HG03457 (cell line): ENCODE measurements around the gene LRRC4C.

Source experiments
- ATAC-seq: cut with Tn5 transposase; IDR thresholded peaks from one replicate; pipeline ENCODE4 v1.9.1; 2021; ENCODE audit warnings: moderate number of reproducible peaks; ENCODE audit not compliant: unreplicated experiment

Gene LRRC4C

DNA sequence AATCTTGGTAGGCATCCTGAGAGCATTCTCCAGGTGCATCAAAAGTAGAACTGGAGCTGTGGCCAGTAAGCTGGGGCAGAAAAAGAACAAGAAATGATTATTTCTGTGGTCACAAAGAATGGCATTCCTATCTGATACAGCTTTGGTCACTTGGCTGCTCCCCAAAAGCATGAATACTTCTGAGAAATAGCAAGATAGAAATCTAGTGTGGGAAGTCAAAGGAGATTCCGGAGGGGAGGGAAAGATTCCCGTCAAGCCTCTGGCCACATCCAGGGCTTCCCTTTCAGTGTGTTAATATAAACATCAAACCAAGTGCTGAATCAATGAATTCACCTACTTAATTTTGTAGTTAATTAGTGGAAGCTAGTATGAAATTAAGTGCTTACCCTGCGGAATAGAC, 1185.4 kb downstream of the LRRC4C start:
- ATAC-seq: no peak

DNA sequence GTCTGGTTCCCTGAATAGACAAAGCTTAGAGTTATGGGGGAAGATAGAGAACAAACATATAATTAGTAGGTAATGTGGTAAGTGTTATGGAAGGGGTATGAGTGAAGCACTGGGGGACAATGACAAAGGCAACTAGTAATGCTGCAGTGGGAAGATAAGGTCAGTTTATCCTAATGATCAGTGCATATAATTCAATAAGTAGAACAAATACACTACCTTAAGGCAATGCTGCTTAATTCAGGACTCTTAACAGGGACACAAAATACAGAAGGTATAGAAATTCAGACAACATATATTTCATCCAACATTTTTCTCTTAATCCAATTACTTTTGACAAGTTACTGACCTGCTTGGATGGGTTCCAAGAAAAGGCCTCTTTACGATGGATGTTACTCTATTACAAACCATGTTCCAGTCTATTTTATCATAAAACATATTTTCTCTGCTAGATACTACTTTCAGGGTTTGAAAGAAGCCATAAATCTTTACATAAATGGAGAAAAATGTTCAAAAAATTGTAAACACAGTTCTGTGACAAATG, 1186.2 kb downstream of the LRRC4C start:
- ATAC-seq: no peak

DNA sequence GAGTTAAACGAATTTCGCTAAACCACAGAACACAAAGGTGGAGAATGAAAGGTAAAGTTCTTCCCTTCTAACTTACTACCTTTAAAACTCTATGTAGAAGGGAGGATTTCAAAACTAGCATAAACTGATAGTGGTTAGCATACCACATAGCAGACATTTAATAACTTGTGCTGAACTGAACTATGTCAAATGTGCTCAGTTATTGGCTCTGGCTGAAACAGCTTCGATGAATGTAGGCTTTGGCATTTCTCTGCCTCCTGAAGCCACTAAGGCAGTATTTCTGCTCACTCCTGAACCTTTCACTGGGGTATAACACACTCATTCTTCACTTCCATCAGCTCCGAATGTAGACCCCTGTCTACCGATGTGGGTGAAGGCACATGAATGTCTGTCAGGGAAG, 1188.1 kb downstream of the LRRC4C start:
- no peak for ATAC-seq

DNA sequence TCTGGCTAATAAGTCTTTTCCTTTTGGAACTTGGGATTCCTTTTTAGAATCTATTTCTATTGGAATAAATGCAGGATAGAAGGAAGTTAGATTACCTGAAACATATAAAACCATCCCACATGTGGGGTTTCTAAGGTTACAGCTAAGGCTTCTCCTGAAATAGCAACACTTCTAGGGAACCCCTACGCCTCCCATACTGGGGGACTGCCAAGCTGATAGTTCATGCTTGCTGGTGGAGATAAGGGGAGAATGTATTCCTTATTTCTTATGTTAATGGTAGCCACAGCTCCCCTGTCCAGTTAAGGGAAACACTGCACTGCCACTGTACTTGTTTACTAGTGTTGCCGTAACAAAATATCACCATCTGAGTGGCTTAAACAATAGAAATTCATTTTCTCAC, 1189.6 kb downstream of the LRRC4C start:
- no peak for ATAC-seq

DNA sequence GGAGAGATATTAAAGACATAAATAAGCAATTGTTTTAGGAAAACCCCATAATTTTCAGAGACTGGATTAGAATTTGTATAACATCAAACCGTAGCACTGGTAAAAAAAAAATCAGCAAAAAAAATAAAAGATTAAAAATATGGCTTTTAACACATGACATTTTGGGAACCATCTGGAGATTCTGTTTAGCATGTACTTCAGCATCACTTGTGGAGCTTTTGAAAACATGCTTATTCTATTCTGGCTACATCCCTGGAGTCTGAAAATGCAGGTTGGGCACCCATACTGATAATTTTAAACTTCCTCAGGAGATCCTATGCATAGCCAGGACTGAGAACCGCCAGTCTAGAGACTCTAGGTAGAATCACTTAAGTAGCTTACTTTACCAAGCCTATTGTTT, 1190.9 kb downstream of the LRRC4C start:
- ATAC-seq: no peak

DNA sequence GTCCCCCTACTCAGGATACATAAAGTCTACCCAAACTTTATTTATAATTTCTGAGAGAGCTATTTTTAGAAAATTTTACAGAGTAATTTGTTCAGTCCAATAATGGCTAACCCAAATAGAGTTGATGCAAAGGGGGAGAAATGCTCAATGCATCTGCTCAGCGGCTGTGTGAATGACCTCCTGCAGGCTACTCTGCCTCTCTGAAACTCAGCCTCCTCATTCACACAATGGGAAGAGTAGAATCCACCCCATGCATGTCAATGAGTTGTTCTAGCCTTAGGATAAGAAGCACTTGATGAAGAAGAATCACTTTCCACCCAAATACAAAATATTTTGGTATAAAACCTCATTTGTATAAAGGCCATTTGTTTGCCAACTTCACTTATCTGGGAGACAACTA, 1204.0 kb downstream of the LRRC4C start:
- ATAC-seq: no peak

DNA sequence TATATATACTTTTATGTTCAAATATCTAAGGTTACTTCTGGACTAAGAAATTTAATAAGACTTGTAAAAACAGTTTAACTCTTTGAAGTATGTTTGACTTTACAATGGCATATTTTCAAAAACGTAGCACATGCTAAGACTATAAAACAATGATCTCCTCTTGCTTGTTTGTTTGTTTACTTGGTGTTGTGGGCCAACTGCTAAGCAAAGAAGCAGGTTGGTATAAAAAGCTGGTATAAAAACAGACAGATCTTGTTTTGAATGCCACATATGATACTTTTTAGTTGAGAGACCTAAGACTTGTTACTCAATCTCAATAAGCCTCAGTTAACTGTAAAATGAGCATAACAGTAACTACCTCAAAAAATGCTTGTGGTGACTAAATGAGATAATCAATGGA, 1206.3 kb downstream of the LRRC4C start:
- ATAC-seq: no peak

DNA sequence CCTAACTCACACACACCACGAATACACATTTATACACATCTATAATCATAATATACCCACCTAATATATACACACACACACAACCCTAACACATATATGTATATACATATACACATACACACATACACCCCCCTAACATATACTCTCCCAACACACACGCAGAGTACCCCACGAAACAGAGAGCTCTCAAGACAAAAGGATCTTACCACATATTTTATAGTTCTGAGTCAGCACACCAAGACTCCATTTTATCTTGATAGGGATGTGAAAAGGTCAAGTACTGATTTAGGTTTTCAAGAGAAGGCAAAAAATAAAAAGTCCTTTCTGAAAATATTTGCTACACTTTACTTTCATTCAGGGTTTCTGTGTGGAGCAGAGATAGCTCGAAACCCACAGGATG, 1207.2 kb downstream of the LRRC4C start:
- ATAC-seq: no peak

DNA sequence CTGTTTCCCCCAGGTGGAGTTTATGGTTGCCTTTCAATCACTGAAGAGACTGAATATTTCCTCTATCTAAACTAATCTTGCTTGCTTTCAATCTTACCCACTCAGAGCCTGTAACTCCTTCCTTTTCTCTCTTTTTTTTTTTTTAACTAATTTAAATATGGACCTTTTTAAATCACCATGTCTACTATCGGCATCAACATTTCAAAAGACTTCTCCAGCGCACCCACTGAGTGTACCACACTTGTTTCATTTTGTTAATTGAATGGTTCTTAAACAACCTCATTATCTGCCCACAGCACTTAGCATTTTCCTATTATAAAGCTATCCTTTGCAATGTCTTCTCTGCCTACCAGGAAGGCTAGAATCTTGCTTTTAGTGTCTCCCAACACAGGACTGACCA, 1212.5 kb downstream of the LRRC4C start:
- ATAC-seq: no peak

DNA sequence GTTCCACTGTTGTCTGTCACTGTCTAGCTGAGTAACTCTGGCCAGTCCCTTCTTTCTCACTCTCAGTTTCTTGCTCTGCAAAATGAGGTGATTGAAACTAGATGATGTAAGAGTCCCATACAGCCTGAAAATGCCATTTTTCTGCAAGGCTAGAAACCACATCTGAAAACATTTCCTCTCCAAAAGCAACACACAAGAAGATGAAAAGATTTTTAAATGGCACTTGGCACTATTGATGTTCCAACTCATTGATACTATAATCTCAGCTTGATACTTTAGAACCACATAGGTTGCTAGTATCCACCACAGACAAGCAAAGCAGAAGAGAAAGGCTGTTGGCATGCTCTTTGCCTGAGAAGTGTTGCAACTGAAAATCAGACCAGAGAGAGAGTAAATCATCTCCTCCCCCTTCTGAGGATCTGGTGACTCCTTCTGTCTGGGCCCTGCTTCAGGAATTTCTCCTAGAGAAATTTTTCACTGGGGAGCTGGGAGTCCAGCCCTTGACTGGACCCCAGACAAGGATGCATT, 1217.9 kb downstream of the LRRC4C start:
- ATAC-seq: peak; percentile 87

DNA sequence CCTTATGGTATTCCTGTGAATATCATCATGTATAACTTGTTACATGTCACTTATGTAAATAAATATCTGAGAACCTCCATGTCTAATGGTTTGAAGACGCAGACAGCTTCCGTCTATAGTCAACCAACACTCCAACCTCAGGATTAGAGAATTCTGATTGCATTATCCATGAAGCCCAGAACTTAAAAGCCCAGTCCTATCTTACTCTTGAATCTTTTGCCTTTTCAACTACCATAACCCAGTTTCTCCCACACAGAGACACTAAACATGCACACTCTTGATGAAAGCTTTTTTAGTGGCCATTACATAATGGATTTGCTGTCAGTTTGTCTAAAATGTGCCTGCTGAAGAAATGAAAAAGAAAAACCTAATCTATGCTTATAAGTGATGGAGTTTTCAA, 1219.2 kb downstream of the LRRC4C start:
- ATAC-seq: no peak

DNA sequence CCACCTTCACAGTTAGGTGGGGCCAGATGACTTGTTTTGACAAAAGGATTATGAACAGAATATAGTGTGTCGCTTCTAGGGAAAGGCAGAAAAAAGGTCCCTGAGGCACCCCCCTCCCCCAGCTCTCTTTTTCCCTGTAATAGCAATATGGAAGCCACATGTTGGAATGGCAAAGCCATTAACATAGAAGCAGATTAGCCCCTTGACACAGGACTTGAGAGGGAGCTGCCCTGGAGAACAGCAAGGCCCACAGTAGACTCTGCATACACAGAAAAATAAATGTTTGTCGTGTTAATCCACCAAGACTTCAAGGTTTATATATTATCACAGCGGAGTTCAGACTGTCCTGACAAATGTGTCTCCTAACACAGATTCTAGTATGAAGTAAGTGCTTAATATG, 1222.9 kb downstream of the LRRC4C start:
- ATAC-seq: no peak

DNA sequence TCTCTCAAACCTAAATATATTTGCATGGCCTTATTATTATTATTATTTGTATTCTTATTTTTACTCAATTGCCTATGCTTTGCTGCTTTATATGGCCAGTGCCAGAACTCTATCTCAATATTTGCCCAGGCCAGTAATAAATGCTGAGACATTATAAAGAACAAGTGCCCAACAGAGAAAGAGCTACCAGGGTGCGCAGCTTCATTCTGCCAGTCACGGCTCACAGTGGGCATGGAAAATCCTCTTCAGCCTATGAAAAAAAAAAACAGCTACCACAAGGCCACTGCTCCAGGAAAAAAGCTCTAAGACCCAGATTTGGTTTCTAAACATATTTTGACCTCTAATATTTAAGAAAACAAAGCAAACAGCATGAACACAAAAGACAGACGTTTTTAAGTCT, 1223.6 kb downstream of the LRRC4C start:
- ATAC-seq: no peak

DNA sequence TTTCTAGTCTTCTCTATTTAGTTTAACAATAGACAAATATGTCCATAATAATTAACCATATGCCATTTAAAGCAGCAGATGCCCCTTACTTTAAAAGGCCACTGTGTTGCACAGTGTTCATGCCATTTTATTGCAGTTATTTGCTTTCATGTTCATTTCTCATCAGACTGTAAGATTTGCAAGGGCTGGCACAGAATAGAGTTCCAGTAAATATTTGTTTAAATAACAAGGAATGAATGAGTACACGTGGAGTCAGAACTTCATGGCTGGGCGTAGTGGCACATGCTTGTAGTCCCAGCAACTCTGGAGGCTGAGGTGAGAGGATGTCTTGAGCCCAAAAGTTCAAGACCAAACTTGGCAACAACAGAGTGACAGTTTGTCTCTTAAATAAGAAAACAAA, 1228.6 kb downstream of the LRRC4C start:
- ATAC-seq: no peak

DNA sequence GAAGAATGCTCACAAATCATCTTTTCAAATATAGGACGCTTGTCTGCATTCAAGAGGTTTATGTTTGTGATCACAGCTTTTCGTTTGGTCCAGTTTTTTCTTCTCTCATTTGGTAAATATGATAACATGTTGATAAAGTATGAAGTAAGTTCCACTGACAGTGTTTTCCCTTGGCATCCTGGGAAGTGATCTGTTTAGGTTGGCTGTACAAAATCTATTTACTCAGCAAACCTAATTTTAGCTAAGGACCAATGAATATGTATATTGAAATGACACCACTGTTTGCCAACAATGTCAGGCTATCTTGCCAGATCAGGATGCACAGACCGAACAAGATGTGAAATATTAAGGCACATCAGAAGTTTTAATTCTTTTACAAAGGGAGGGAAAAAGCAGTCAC, 1230.8 kb downstream of the LRRC4C start:
- no peak for ATAC-seq

DNA sequence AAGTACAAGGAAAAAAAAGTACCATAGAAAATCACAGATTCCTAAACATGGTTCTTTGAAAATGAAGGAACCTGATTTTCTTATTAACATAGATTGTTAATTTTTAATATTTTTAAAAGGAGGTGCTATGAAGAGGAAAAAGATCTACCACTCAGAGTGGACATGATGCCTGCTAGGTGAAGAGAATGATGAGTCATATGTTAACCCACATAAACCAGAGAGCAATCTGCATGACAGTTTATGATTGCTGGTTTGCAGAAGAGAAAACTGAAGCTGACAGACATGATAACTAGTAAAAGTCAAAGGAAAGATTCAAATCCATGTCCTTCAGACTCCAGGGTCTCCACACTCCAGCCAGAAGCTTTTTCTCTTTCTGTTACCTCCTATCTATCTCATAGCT, 1231.7 kb downstream of the LRRC4C start:
- no peak for ATAC-seq

DNA sequence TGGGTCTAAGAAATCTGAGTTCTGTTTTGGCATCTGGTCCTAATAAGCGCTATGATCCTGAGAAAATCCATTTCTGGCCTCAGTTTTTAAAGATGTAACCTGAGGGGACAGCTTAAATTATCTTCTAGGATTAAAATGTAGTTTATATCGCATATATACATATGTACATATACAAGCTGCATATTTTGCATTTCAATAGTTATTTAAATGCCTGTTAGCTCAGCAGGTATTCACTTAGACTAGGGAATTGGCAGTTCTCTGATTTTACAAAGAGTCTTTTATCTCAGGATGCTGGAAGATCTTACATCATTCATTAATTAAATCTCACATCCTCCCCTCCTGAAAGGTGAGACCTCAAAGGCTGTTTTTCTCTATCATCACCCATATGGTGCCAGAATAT, 1232.8 kb downstream of the LRRC4C start:
- no peak for ATAC-seq

DNA sequence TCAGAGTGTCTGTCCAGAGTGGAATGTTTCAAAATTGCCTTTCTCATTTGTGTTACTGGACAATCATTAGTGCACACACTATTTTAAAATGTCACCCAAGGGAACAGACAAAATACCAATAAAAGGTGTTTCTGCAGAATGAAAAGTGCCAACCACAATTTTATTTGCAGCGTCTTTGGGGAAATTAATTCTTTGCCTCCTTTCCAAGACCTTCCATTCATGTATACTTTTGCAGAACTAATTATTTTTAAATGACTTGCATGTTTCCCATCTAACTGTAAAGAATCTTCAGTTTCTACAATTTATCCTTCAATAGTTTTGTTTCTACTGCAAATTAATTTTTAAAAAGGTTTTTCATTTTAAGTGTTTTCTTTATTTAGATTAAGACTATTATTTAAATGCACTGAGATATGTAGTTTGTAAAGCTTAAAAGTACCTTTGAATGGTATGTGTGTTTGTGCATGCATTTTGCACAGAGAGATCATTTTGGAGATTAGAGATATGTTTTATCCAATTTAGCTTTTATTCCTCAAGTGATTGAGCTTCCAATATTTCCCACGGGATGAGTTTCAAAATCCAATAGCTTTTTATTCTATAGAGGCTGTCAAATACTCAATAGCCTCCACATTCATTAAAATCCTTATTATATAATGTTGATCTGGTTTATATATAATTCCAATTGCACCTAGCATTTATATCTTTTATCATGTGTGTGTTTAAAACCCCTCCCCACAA, 1235.7 kb downstream of the LRRC4C start:
- no peak for ATAC-seq

DNA sequence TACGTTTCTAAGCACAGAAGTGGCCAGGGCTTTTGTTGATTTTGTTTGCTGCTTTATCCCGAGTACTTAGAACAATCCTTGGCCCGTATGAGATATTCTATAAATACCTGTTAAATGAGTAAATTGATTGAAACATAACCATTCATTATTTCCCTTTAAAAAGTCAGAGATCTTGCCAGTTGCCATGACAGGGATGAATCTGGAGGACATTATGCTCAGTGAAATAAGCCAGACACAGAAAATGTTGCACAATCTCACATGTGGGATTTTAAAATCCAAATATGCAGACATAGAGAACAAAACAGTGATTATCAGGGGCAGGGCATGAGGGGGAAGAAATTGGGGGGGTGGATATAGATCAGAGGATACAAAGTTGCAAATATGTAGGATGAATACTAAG, 1240.1 kb downstream of the LRRC4C start:
- no peak for ATAC-seq

DNA sequence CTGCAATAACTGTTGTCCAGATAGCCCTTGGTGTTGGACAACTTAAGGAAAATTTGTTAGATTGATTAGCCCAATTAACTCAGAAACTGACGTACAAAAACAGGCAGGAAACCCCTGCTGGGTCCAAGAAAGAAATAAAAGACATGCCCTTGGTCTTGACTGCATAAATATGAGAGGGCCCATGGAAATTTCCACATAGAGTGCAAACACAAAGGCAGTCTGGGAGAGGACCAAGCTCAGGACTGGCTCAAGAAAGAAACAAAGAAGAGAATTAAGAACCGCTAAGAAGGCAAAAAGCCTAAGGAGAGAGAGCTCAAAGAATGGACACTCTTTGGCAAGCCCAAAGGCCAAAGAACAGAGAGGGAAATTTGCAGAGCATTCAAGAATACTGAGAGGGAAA, 1243.9 kb downstream of the LRRC4C start:
- no peak for ATAC-seq

DNA sequence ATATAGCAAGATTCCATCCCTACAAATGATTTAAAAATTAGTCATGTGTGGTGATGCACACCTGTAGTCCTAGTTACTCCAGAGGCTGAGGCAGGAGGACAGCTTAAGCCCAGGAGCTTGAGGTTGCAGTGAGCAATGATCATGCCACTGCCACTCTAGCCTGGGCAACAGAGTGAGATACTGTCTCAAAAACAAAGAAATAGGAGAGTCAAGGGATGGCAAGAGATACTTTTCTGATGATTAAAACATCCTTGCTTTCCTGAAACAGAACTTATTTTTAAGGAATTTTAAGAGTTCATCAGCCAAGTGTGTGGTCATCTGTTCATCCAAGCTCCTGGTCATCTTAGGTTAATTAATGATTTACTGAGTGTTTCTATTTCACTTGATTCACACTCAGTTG, 1252.0 kb downstream of the LRRC4C start:
- ATAC-seq: no peak

DNA sequence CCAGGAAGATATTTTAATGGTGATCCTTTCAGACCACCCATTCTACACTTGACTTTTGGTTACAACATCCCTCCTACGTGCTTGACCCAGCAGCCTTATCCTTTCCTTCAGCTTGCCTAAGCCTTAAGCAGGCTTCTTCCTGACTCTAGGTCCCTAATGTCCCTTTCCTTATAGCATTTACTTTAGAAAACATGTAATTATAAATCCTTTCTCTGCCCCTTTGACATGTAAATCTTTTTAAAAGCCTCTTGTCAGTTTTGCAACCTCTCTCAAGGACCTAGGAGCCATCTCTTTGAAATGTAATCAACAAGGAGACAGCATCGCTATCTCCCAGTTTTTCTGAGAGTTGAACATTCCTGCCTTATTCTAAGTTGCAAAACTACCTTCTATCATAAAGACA, 1255.2 kb downstream of the LRRC4C start:
- ATAC-seq: no peak

DNA sequence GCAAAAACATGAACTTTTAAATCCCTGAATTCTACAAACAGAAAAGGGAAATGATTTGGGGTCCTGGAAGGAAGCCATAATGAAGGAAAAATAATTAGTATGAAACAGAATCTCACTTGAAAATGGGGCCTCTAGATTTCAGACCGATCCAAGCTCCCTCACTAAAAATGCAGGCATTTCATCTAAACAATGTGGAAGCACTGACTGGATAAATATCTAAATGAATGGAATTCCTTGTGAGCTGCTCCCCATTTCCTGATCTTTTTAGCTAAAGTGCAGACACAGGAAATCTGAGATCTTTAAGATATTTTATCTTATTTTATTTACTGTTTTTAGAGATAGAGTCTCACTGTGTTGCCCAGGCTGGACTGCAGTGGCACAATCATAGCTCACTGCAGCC, 1255.8 kb downstream of the LRRC4C start:
- ATAC-seq: no peak
